Liver (tissue), 9 donors: ENCODE measurements around the gene PLG. TPM values are rescaled to one million over a fixed set of nuclear protein-coding genes. Genes with fewer than 3 reads are reported as not detected.

Source experiments
- DNase-seq: peaks from one replicate; pipeline ENCODE4 v3.0.0-alpha.2; 2017; ENCODE audit warnings: low spot score
- H3K27ac ChIP-seq, 2 donors: one replicate each; pipeline ENCODE4 v1.7.0; 2013; ENCODE audit warnings: inconsistent platforms in 2 of 2, low read length in 2 of 2, control low read depth in 1 of 2, low read depth in 1 of 2, mild to moderate bottlenecking in 1 of 2
- H3K27me3 ChIP-seq, 4 donors: one replicate each; pipeline versions ENCODE4 v1.6.1 to v1.7.0; 2013; ENCODE audit warnings: low read length in 3 of 4, inconsistent platforms in 1 of 4, mild to moderate bottlenecking in 1 of 4, moderate library complexity in 1 of 4; ENCODE audit not compliant: control insufficient read depth in 4 of 4, insufficient read depth in 4 of 4
- H3K36me3 ChIP-seq, 4 donors: one replicate each; pipeline versions ENCODE4 v1.6.1 to v1.7.0; 2013; ENCODE audit warnings: low read length in 3 of 4, mild to moderate bottlenecking in 3 of 4, low read depth in 1 of 4, moderate library complexity in 1 of 4; ENCODE audit not compliant: control insufficient read depth in 4 of 4, insufficient read depth in 3 of 4
- H3K4me1 ChIP-seq, 4 donors: one replicate each; pipeline versions ENCODE4 v1.6.1 to v1.7.0; 2013; ENCODE audit warnings: low read length in 3 of 4, mild to moderate bottlenecking in 3 of 4, moderate library complexity in 1 of 4; ENCODE audit not compliant: control insufficient read depth in 4 of 4, insufficient read depth in 4 of 4
- H3K4me3 ChIP-seq, 3 donors: one replicate each; pipeline versions ENCODE4 v1.6.1 to v1.7.0; 2013; ENCODE audit warnings: low read length in 3 of 3, control low read depth in 1 of 3, low read depth in 1 of 3, mild to moderate bottlenecking in 1 of 3
- H3K9ac ChIP-seq, 2 donors: one replicate each; pipeline ENCODE4 v1.7.0; 2013; ENCODE audit warnings: low read length in 2 of 2, mild to moderate bottlenecking in 2 of 2, moderate library complexity in 2 of 2, control low read depth in 1 of 2, low read depth in 1 of 2
- H3K9me3 ChIP-seq, 4 donors: one replicate each; pipeline versions ENCODE4 v1.6.1 to v1.7.0; 2013; ENCODE audit warnings: low read length in 3 of 4; ENCODE audit not compliant: control insufficient read depth in 4 of 4
- EGR1 ChIP-seq, 2 donors: IDR thresholded peaks; 2 replicates each; pipeline ENCODE4 v1.6.1; 2016 to 2018; ENCODE audit warnings: antibody characterized with exemption in 2 of 2, low read depth in 2 of 2
- FOXA1 ChIP-seq: IDR thresholded peaks from 2 replicates; pipeline ENCODE4 v1.6.1; 2016; ENCODE audit warnings: antibody characterized with exemption
- FOXA2 ChIP-seq: IDR thresholded peaks from 2 replicates; pipeline ENCODE4 v1.6.1; 2016; ENCODE audit warnings: antibody characterized with exemption
- GABPA ChIP-seq, 2 donors: IDR thresholded peaks in 1 of 2; conservative IDR thresholded peaks in 1 of 2; 2 replicates each; pipeline ENCODE4 v1.6.1; 2016; ENCODE audit warnings: antibody characterized with exemption in 2 of 2, mild to moderate bottlenecking in 1 of 2, moderate library complexity in 1 of 2
- HNF4A ChIP-seq, 2 donors: conservative IDR thresholded peaks; 2 replicates each; pipeline ENCODE4 v1.6.1; 2016; ENCODE audit warnings: antibody characterized with exemption in 2 of 2, mild to moderate bottlenecking in 2 of 2
- HNF4G ChIP-seq: IDR thresholded peaks from 2 replicates; pipeline ENCODE4 v1.6.1; 2016; ENCODE audit warnings: antibody characterized with exemption
- JUND ChIP-seq, 2 donors: IDR thresholded peaks; 2 replicates each; pipeline ENCODE4 v1.6.1; 2016; ENCODE audit warnings: antibody characterized with exemption in 2 of 2
- NR2F2 ChIP-seq: IDR thresholded peaks from 2 replicates; pipeline ENCODE4 v1.6.1; 2016; ENCODE audit warnings: antibody characterized with exemption
- RAD21 ChIP-seq, 2 donors: IDR thresholded peaks; 2 replicates each; pipeline ENCODE4 v1.6.1; 2016; ENCODE audit warnings: antibody characterized with exemption in 2 of 2, mild to moderate bottlenecking in 2 of 2
- RXRA ChIP-seq, 2 donors: IDR thresholded peaks; 2 replicates each; pipeline ENCODE4 v1.6.1; 2017 to 2018; ENCODE audit warnings: antibody characterized with exemption in 2 of 2, mild to moderate bottlenecking in 1 of 2
- SP1 ChIP-seq: IDR thresholded peaks from 2 replicates; pipeline ENCODE4 v1.6.1; 2018; ENCODE audit warnings: antibody characterized with exemption, mild to moderate bottlenecking
- TAF1 ChIP-seq: conservative IDR thresholded peaks from 2 replicates; pipeline ENCODE4 v1.6.1; 2016; ENCODE audit warnings: antibody characterized with exemption, mild to moderate bottlenecking
- YY1 ChIP-seq: IDR thresholded peaks from 2 replicates; pipeline ENCODE4 v1.6.1; 2016; ENCODE audit warnings: antibody characterized with exemption, mild to moderate bottlenecking
- WGBS: extraction: QIAGEN DNeasy Blood & Tissue Kit; methylation state at CpG from one replicate; pipeline ENCODE4 v1.1.7; 2013; 5-methylcytosine and 5-hydroxymethylcytosine counted together
- polyA plus RNA-seq, 2 donors: library from polyadenylated mRNA; stranded (reverse) in 1 of 2; unstranded in 1 of 2; fragments of 200-250 nt in 1 of 2; fragments of >200 nt in 1 of 2; fragmentation: Nextera tagmentation in 1 of 2; extraction: Ambion mirVana in 1 of 2; gene quantifications; one replicate each; pipeline versions ENCODE4 v1.2.1 to v1.2.3, GENCODE V29; 2013 to 2015
- total RNA-seq, 2 donors: library from RNA; depleted of rRNA; stranded (reverse); fragments of >200 nt; gene quantifications; one replicate each; pipeline ENCODE4 v1.2.3, GENCODE V29; 2014
- TF ChIP-seq, protein P1 (sequence below): IDR thresholded peaks from 2 replicates; pipeline ENCODE4 v1.6.1; 2016; ENCODE audit warnings: antibody characterized with exemption
- TF ChIP-seq, protein P2 (sequence below): IDR thresholded peaks from 2 replicates; pipeline ENCODE4 v1.6.1; 2016; ENCODE audit warnings: antibody characterized with exemption, mild to moderate bottlenecking
- TF ChIP-seq, protein P3 (sequence below): fragments of 150-350 bp; IDR thresholded peaks from 2 replicates; pipeline ENCODE4 v1.5.1; 2017; ENCODE audit warnings: improper control_type of control experiment, low read depth, low read length; ENCODE audit not compliant: missing input control
- TF ChIP-seq, protein P4 (sequence below): IDR thresholded peaks from 2 replicates; pipeline ENCODE4 v1.6.1; 2016; ENCODE audit warnings: antibody characterized with exemption
- TF ChIP-seq, protein P5 (sequence below): IDR thresholded peaks from 2 replicates; pipeline ENCODE4 v1.6.1; 2016; ENCODE audit warnings: antibody characterized with exemption
- donor health status: healthy.
- donor health status: healthy.
- donor health status: healthy.
- donor health status: healthy.
- donor health status: healthy.

The PLG gene
- total and polyA plus RNA-seq, 4 donors: 880 to 1,797 (median 1,257) TPM

DNA sequence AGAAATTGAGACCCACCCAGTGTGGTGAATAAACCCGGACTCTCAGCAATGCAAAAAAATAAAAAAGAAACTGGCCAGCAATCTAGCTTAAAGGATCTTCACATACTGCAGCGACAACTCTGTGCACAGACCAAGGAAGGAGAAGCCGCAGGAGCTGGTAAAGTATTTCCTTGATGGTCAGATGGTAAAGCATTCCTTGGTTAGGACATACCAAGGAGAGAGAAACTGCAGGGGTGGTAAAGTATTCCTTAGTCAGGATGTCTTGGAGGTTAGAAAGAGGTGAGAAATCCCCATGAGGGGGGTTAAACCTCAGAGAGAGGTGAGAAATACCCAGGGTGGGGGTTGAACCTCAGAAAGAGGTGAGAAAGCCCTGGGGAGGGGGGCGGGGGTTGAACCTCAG, 86.8 kb downstream of the PLG start:
- no peak for DNase-seq
- WGBS: 91% methylated on average over 4 of the region's 4 CpGs

DNA sequence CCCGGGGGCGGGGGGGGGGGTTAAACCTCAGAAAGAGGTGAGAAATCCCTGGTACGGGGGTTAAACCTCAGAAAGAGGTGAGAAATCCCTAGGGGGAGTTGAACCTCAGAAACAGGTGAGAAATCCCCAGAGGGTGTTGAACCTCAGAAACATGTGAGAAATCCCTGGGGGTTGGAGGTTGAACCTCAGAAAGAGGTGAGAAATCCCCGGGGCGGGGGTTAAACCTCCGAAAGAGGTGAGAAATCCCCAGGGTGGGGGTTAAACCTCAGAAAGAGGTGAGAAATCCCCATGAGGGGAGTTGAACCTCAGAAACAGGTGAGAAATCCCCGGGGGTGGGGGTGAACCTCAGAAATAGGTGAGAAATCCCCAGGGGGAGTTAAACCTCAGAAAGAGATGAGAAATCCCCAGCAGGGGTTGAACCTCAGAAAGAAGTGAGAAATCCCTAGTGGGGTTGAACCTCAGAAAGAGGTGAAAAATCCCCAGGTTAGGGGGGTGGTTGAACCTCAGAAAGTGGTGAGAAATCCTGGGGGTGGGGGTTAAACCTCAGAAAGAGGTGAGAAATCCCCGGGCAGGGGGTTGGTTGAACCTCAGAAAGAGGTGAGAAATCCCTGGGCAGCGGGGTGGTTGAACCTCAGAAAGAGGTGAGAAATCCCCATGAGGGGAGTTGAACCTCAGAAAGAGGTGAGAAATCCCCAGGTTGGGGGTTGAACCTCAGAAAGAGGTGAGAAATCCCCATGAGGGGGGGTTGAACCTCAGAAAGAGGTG, 87.4 kb downstream of the PLG start:
- no peak overlapping the region for H3K9ac ChIP-seq
- no peaks in the 10 kb centered on the region for H3K27me3 ChIP-seq
- no peak overlapping the region for H3K27ac ChIP-seq
- no peak for DNase-seq
- no peaks in the 10 kb centered on the region for H3K36me3 ChIP-seq
- H3K9me3 ChIP-seq: no peaks in the 10 kb centered on the region
- H3K4me1 ChIP-seq: no peaks in the 10 kb centered on the region
- WGBS: 88% methylated on average over 9 of the region's 9 CpGs
- H3K4me3 ChIP-seq: no peak overlapping the region
- TF ChIP-seq NR2F2 (no peak), YY1 (no peak), EGR1 (IDR thresholded peaks at IDR 0.05; ENCODE audit: low read depth in 2 of 2) (no peak), RAD21 (IDR thresholded peaks at IDR 0.05) (no peak), TAF1 (no peak), HNF4G (no peak), FOXA2 (no peak), JUND (IDR thresholded peaks at IDR 0.05) (no peak), SP1 (no peak), FOXA1 (no peak), GABPA (IDR thresholded peaks at IDR 0.05 in 1 of 2, conservative IDR thresholded peaks at IDR 0.05 in 1 of 2) (no peak), RXRA (IDR thresholded peaks at IDR 0.05) (no peak), HNF4A (conservative IDR thresholded peaks at IDR 0.05) (no peak)
- TF ChIP-seq, protein P1, sequence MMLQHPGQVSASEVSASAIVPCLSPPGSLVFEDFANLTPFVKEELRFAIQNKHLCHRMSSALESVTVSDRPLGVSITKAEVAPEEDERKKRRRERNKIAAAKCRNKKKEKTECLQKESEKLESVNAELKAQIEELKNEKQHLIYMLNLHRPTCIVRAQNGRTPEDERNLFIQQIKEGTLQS: no peak
- TF ChIP-seq, protein P2, sequence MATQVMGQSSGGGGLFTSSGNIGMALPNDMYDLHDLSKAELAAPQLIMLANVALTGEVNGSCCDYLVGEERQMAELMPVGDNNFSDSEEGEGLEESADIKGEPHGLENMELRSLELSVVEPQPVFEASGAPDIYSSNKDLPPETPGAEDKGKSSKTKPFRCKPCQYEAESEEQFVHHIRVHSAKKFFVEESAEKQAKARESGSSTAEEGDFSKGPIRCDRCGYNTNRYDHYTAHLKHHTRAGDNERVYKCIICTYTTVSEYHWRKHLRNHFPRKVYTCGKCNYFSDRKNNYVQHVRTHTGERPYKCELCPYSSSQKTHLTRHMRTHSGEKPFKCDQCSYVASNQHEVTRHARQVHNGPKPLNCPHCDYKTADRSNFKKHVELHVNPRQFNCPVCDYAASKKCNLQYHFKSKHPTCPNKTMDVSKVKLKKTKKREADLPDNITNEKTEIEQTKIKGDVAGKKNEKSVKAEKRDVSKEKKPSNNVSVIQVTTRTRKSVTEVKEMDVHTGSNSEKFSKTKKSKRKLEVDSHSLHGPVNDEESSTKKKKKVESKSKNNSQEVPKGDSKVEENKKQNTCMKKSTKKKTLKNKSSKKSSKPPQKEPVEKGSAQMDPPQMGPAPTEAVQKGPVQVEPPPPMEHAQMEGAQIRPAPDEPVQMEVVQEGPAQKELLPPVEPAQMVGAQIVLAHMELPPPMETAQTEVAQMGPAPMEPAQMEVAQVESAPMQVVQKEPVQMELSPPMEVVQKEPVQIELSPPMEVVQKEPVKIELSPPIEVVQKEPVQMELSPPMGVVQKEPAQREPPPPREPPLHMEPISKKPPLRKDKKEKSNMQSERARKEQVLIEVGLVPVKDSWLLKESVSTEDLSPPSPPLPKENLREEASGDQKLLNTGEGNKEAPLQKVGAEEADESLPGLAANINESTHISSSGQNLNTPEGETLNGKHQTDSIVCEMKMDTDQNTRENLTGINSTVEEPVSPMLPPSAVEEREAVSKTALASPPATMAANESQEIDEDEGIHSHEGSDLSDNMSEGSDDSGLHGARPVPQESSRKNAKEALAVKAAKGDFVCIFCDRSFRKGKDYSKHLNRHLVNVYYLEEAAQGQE: no peak
- TF ChIP-seq, protein P3, sequence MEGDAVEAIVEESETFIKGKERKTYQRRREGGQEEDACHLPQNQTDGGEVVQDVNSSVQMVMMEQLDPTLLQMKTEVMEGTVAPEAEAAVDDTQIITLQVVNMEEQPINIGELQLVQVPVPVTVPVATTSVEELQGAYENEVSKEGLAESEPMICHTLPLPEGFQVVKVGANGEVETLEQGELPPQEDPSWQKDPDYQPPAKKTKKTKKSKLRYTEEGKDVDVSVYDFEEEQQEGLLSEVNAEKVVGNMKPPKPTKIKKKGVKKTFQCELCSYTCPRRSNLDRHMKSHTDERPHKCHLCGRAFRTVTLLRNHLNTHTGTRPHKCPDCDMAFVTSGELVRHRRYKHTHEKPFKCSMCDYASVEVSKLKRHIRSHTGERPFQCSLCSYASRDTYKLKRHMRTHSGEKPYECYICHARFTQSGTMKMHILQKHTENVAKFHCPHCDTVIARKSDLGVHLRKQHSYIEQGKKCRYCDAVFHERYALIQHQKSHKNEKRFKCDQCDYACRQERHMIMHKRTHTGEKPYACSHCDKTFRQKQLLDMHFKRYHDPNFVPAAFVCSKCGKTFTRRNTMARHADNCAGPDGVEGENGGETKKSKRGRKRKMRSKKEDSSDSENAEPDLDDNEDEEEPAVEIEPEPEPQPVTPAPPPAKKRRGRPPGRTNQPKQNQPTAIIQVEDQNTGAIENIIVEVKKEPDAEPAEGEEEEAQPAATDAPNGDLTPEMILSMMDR: no peak
- TF ChIP-seq, protein P4, sequence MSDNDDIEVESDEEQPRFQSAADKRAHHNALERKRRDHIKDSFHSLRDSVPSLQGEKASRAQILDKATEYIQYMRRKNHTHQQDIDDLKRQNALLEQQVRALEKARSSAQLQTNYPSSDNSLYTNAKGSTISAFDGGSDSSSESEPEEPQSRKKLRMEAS: no peak
- TF ChIP-seq, protein P5, sequence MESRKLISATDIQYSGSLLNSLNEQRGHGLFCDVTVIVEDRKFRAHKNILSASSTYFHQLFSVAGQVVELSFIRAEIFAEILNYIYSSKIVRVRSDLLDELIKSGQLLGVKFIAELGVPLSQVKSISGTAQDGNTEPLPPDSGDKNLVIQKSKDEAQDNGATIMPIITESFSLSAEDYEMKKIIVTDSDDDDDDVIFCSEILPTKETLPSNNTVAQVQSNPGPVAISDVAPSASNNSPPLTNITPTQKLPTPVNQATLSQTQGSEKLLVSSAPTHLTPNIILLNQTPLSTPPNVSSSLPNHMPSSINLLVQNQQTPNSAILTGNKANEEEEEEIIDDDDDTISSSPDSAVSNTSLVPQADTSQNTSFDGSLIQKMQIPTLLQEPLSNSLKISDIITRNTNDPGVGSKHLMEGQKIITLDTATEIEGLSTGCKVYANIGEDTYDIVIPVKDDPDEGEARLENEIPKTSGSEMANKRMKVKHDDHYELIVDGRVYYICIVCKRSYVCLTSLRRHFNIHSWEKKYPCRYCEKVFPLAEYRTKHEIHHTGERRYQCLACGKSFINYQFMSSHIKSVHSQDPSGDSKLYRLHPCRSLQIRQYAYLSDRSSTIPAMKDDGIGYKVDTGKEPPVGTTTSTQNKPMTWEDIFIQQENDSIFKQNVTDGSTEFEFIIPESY: no peak

More for the DNA sequence above, 86.8 kb downstream of the PLG start:
- Histone ChIP-seq H3K9me3 (no peaks in the 10 kb centered on the region), H3K27me3 (no peaks in the 10 kb centered on the region), H3K36me3 (no peaks in the 10 kb centered on the region), H3K27ac (no peak overlapping the region), H3K4me1 (no peaks in the 10 kb centered on the region), H3K4me3 (no peak overlapping the region), H3K9ac (no peak overlapping the region)
- TF ChIP-seq TAF1 (no peak), GABPA (IDR thresholded peaks at IDR 0.05 in 1 of 2, conservative IDR thresholded peaks at IDR 0.05 in 1 of 2) (no peak), EGR1 (IDR thresholded peaks at IDR 0.05; ENCODE audit: low read depth in 2 of 2) (no peak), RAD21 (IDR thresholded peaks at IDR 0.05) (no peak), SP1 (no peak), FOXA1 (no peak)
- TF ChIP-seq, protein P1: no peak
- TF ChIP-seq, protein P4: no peak
- TF ChIP-seq, protein P5: no peak
